PFSK-1 (cell line): ENCODE measurements around the gene KRTAP19-3. TPM values are rescaled to one million over a fixed set of nuclear protein-coding genes. Genes with fewer than 3 reads are reported as not detected.

Source experiments
- FOXP2 ChIP-seq: optimal IDR thresholded peaks from 2 replicates; pipeline ENCODE3; 2011; ENCODE audit warnings: borderline replicate concordance, control low read depth, inconsistent platforms; ENCODE audit not compliant: insufficient read depth; ENCODE audit errors: extremely low read length, extremely low read depth
- POLR2AphosphoS5 ChIP-seq: IDR thresholded peaks from 2 replicates; pipeline ENCODE4 v1.6.1; 2012; ENCODE audit warnings: low read depth, mild to moderate bottlenecking, control low read depth, low read length, moderate library complexity
- REST ChIP-seq, 2 experiments: IDR thresholded peaks; 2 replicates each; pipeline versions ENCODE4 v1.6.1 to v1.8.0; 2011 to 2012; ENCODE audit warnings: low read depth in 2 of 2, low read length in 2 of 2, control low read depth in 1 of 2, inconsistent platforms in 1 of 2, mild to moderate bottlenecking in 1 of 2, moderate library complexity in 1 of 2; ENCODE audit not compliant: insufficient read depth in 1 of 2
- SIN3A ChIP-seq: IDR thresholded peaks from 2 replicates; pipeline ENCODE4 v1.6.1; 2012; ENCODE audit warnings: mild to moderate bottlenecking, low read length, moderate library complexity, borderline replicate concordance; ENCODE audit not compliant: insufficient read depth
- TAF1 ChIP-seq: IDR thresholded peaks from 2 replicates; pipeline ENCODE4 v1.6.1; 2012; ENCODE audit warnings: low read length, control low read depth, borderline replicate concordance; ENCODE audit not compliant: insufficient read depth
- polyA plus RNA-seq: library from polyadenylated mRNA; unstranded; fragments of >200 nt; gene quantifications from one replicate; pipeline ENCODE4 v1.2.1, GENCODE V29; 2012; ENCODE audit warnings: low read depth, missing spikeins; ENCODE audit not compliant: insufficient read length

The KRTAP19-3 gene
- not detected for polyA plus RNA-seq

GRCh38 chr21:30491963-30492428 lies at the start of gene KRTAP19-3:
Gene KRTAP19-3, minus strand, starts transcription at chr21:30492013. Its CDS starts 56 bp downstream, at chr21:30491957.
- no peak for TF ChIP-seq SIN3A
- TF ChIP-seq FOXP2: no peak
- TF ChIP-seq REST (IDR thresholded peaks at IDR 0.05; ENCODE audit: insufficient read depth in 1 of 2, low read depth in 2 of 2, low read length in 2 of 2): no peak
- no peak for TF ChIP-seq POLR2AphosphoS5
- no peak for TF ChIP-seq TAF1

GRCh38 chr21:30518876-30519275 lies 27.1 kb upstream of the KRTAP19-3 start:
- TF ChIP-seq REST (IDR thresholded peaks at IDR 0.05; ENCODE audit: insufficient read depth in 1 of 2, low read depth in 2 of 2, low read length in 2 of 2): no peak
- no peak for TF ChIP-seq SIN3A
- no peak for TF ChIP-seq FOXP2
- no peak for TF ChIP-seq TAF1
- TF ChIP-seq POLR2AphosphoS5: no peak

GRCh38 chr21:30515681-30516080 lies 23.9 kb upstream of the KRTAP19-3 start:
- no peak for TF ChIP-seq TAF1
- TF ChIP-seq FOXP2: no peak
- TF ChIP-seq POLR2AphosphoS5: no peak
- no peak for TF ChIP-seq SIN3A
- no peak for TF ChIP-seq REST (IDR thresholded peaks at IDR 0.05; ENCODE audit: insufficient read depth in 1 of 2, low read depth in 2 of 2, low read length in 2 of 2)

GRCh38 chr21:30502041-30502440 lies 10.2 kb upstream of the KRTAP19-3 start, which contains the start of gene KRTAP19-5:
Gene KRTAP19-5, minus strand, starts transcription at chr21:30502141. Its CDS starts 51 bp downstream, at chr21:30502090.
- no peak for TF ChIP-seq REST (IDR thresholded peaks at IDR 0.05; ENCODE audit: insufficient read depth in 1 of 2, low read depth in 2 of 2, low read length in 2 of 2)
- no peak for TF ChIP-seq FOXP2
- no peak for TF ChIP-seq TAF1
- no peak for TF ChIP-seq POLR2AphosphoS5

GRCh38 chr21:30497065-30497464 lies 5.3 kb upstream of the KRTAP19-3 start, which contains the start of gene KRTAP19-4:
Gene KRTAP19-4, minus strand, starts transcription at chr21:30497165. Its CDS starts 55 bp downstream, at chr21:30497110.
- TF ChIP-seq POLR2AphosphoS5: no peak
- TF ChIP-seq REST (IDR thresholded peaks at IDR 0.05; ENCODE audit: insufficient read depth in 1 of 2, low read depth in 2 of 2, low read length in 2 of 2): no peak
- no peak for TF ChIP-seq SIN3A
- no peak for TF ChIP-seq TAF1
- TF ChIP-seq FOXP2: no peak
